Stomach (tissue), 4 donors: Measurements from ENCODE around the gene GAPVD1.

Experiments used
- EP300 ChIP-seq: sonication (generic); formaldehyde crosslinking; IDR thresholded peaks from one replicate; pipeline ENCODE4 v1.6.1; 2017; ENCODE audit warnings: antibody characterized with exemption
- POLR2AphosphoS5 ChIP-seq, 3 donors: sonication (generic); formaldehyde crosslinking; IDR thresholded peaks; one replicate each; pipeline ENCODE4 v1.6.1; 2016; ENCODE audit warnings: antibody characterized with exemption in 3 of 3
- TF ChIP-seq, protein P1 (sequence below), 7 experiments: fragments of 450-650 bp in 4 of 7; fragments of 200-600 bp in 3 of 7; sonication (generic) in 3 of 7; IDR thresholded peaks; one replicate each; pipeline ENCODE4 v1.5.1; 2016 to 2019; ENCODE audit warnings: antibody characterized with exemption in 7 of 7, control low read depth in 2 of 7, mild to moderate bottlenecking in 1 of 7

DNA sequence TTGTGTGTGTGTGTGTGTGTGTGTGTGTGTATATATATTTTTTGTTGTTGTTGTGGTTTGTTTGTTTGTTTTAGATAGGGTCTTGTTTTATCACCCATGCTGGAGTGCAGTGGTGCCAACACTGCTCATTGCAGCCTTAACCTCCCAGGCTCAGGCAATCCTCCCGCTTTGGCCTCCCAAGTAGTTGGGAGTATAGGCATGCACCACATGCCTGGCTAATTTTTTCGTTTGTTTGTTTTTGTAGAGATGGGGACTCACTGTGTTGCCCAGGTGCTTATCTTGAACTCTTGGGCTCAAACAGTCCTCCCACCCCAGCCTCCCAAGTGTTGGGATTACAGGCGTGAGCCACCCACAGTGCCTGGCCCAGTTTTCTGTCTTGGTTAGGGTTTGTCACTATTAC lies 77.3 kb downstream of the GAPVD1 start:
- TF ChIP-seq, protein P1, sequence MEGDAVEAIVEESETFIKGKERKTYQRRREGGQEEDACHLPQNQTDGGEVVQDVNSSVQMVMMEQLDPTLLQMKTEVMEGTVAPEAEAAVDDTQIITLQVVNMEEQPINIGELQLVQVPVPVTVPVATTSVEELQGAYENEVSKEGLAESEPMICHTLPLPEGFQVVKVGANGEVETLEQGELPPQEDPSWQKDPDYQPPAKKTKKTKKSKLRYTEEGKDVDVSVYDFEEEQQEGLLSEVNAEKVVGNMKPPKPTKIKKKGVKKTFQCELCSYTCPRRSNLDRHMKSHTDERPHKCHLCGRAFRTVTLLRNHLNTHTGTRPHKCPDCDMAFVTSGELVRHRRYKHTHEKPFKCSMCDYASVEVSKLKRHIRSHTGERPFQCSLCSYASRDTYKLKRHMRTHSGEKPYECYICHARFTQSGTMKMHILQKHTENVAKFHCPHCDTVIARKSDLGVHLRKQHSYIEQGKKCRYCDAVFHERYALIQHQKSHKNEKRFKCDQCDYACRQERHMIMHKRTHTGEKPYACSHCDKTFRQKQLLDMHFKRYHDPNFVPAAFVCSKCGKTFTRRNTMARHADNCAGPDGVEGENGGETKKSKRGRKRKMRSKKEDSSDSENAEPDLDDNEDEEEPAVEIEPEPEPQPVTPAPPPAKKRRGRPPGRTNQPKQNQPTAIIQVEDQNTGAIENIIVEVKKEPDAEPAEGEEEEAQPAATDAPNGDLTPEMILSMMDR (IDR thresholded peaks at IDR 0.05) = no peak
- no peak for TF ChIP-seq POLR2AphosphoS5 (IDR thresholded peaks at IDR 0.05)
- TF ChIP-seq EP300 = no peak
